SK-N-SH (cell line): ENCODE measurements around the gene ZFX. TPM values are rescaled to one million over a fixed set of nuclear protein-coding genes. Genes with fewer than 3 reads are reported as not detected.

Experiments used
- CTCF ChIA-PET: fragments of 300-600, 350-600 bp; formaldehyde crosslinking; extraction: SDS; loops from one replicate; lab custom pipeline; 2021; lab: Yijun Ruan, JAX
- POLR2A ChIA-PET: fragments of 350-600 bp; sonication (Branson Sonifier 250); formaldehyde crosslinking; extraction: SDS; loops from one replicate; lab custom pipeline; 2020; ENCODE audit warnings: antibody characterized with exemption, inconsistent platforms; lab: Yijun Ruan, JAX
- DNase-seq: peaks from one replicate; pipeline ENCODE4 v3.0.0; 2012
- H2AFZ ChIP-seq: fragments of 200-600 bp; sonication (generic); 2 replicates; pipeline ENCODE4 v1.8.1; 2016; ENCODE audit warnings: antibody characterized with exemption, mild to moderate bottlenecking, low read depth
- H3F3A ChIP-seq: fragments of 200-600 bp; sonication (generic); replicated peaks from 2 replicates; pipeline ENCODE3; 2016; ENCODE audit warnings: antibody characterized with exemption, mild to moderate bottlenecking; ENCODE audit not compliant: insufficient read depth
- H3K27ac ChIP-seq, 2 experiments: fragments of 200-500 bp in 1 of 2; fragments of 200-600 bp in 1 of 2; sonication (Bioruptor generic) in 1 of 2; sonication (generic), shearing (Covaris generic) in 1 of 2; 2 replicates each; pipeline versions ENCODE4 v1.5.1 to v1.6.1; 2014 to 2016; ENCODE audit warnings: low read depth in 2 of 2, inconsistent platforms in 1 of 2, low read length in 1 of 2, mild to moderate bottlenecking in 1 of 2, mixed read lengths in 1 of 2
- H3K27me3 ChIP-seq: fragments of 200-600 bp; sonication (generic), shearing (Covaris generic); 2 replicates; pipeline ENCODE4 v1.6.1; 2016; ENCODE audit warnings: mixed run types; ENCODE audit not compliant: insufficient read depth
- H3K36me3 ChIP-seq, 2 experiments: fragments of 200-500 bp in 1 of 2; fragments of 200-600 bp in 1 of 2; sonication (Bioruptor generic) in 1 of 2; sonication (generic) in 1 of 2; replicated peaks in 1 of 2; 2 replicates each; pipeline versions ENCODE3 to v1.5.1; 2014 to 2016; ENCODE audit warnings: low read length in 1 of 2, mild to moderate bottlenecking in 1 of 2; ENCODE audit not compliant: insufficient read depth in 2 of 2, control insufficient read depth in 1 of 2
- H3K4me1 ChIP-seq, 2 experiments: fragments of 200-500 bp in 1 of 2; fragments of 200-600 bp in 1 of 2; sonication (Bioruptor generic) in 1 of 2; sonication (generic), shearing (Covaris generic) in 1 of 2; 2 replicates each; pipeline versions ENCODE4 v1.5.1 to v1.6.1; 2014 to 2016; ENCODE audit warnings: low read depth in 1 of 2, low read length in 1 of 2, mixed run types in 1 of 2; ENCODE audit not compliant: insufficient read depth in 2 of 2, control insufficient read depth in 1 of 2
- H3K4me2 ChIP-seq: fragments of 200-600 bp; sonication (generic), shearing (Covaris generic); 2 replicates; pipeline ENCODE4 v1.6.1; 2017; ENCODE audit warnings: mixed run types
- H3K4me3 ChIP-seq, 2 experiments: fragments of 200-500 bp in 1 of 2; fragments of 200-600 bp in 1 of 2; sonication (Bioruptor generic) in 1 of 2; sonication (generic), shearing (Covaris generic) in 1 of 2; 2 replicates each; pipeline versions ENCODE4 v1.5.1 to v1.8.1; 2014 to 2016; ENCODE audit warnings: low read depth in 2 of 2, inconsistent platforms in 1 of 2, low read length in 1 of 2, mild to moderate bottlenecking in 1 of 2, mixed read lengths in 1 of 2, moderate library complexity in 1 of 2
- H3K79me2 ChIP-seq: fragments of 200-600 bp; sonication (generic); 2 replicates; pipeline ENCODE4 v1.8.1; 2017; ENCODE audit warnings: mild to moderate bottlenecking; ENCODE audit not compliant: insufficient read depth
- H3K9ac ChIP-seq: fragments of 200-600 bp; sonication (generic); 2 replicates; pipeline ENCODE4 v1.6.1; 2017; ENCODE audit warnings: mixed run types
- H3K9me2 ChIP-seq: fragments of 200-600 bp; sonication (generic); 2 replicates; pipeline ENCODE4 v1.6.1; 2017; ENCODE audit warnings: mixed run types
- H3K9me3 ChIP-seq: fragments of 200-600 bp; sonication (generic); 2 replicates; pipeline ENCODE4 v1.6.1; 2017; ENCODE audit warnings: mixed run types, mild to moderate bottlenecking, moderate library complexity
- H4K20me1 ChIP-seq: fragments of 200-600 bp; sonication (generic); 2 replicates; pipeline ENCODE4 v1.6.1; 2017; ENCODE audit warnings: mild to moderate bottlenecking, mixed run types; ENCODE audit not compliant: insufficient read depth
- CTCF ChIP-seq: fragments of 200-600 bp; sonication (generic); IDR thresholded peaks from 2 replicates; pipeline ENCODE4 v1.6.1; 2017; ENCODE audit warnings: antibody characterized with exemption, mild to moderate bottlenecking, moderate library complexity
- ELF1 ChIP-seq: IDR thresholded peaks from 2 replicates; pipeline ENCODE4 v1.4.0; 2012
- FOSL2 ChIP-seq: IDR thresholded peaks from 2 replicates; pipeline ENCODE4 v1.4.0; 2012; ENCODE audit warnings: low read depth, mild to moderate bottlenecking, moderate library complexity, borderline replicate concordance
- IRF3 ChIP-seq: fragments of 150-350 bp; IDR thresholded peaks from 2 replicates; pipeline ENCODE4 v1.6.1; 2016; ENCODE audit warnings: mild to moderate bottlenecking, low read depth, low read length
- JUND ChIP-seq: IDR thresholded peaks from 2 replicates; pipeline ENCODE4 v1.4.0; 2012
- MAX ChIP-seq: IDR thresholded peaks from 2 replicates; pipeline ENCODE4 v1.4.0; 2012; ENCODE audit warnings: low read depth
- MXI1 ChIP-seq: IDR thresholded peaks from 2 replicates; pipeline ENCODE4 v1.6.1; 2012; ENCODE audit warnings: mild to moderate bottlenecking, low read depth, low read length, improper control_type of control experiment
- NFIC ChIP-seq: IDR thresholded peaks from 2 replicates; pipeline ENCODE4 v1.4.0; 2012; ENCODE audit warnings: borderline replicate concordance
- PBX3 ChIP-seq: IDR thresholded peaks from 2 replicates; pipeline ENCODE4; 2012
- POLR2AphosphoS5 ChIP-seq: IDR thresholded peaks from 2 replicates; pipeline ENCODE4 v1.6.1; 2012; ENCODE audit warnings: low read depth, low read length
- RAD21 ChIP-seq: IDR thresholded peaks from 2 replicates; pipeline ENCODE4 v1.6.1; 2012; ENCODE audit warnings: mild to moderate bottlenecking, low read length
- REST ChIP-seq: IDR thresholded peaks from 2 replicates; pipeline ENCODE4 v1.6.1; 2012; ENCODE audit warnings: mild to moderate bottlenecking, low read depth, low read length, moderate library complexity
- SIN3A ChIP-seq: IDR thresholded peaks from 2 replicates; pipeline ENCODE4 v1.6.1; 2012; ENCODE audit warnings: low read depth, mild to moderate bottlenecking, low read length, moderate library complexity, borderline replicate concordance
- SMC3 ChIP-seq: IDR thresholded peaks from 2 replicates; pipeline ENCODE4 v1.6.1; 2012; ENCODE audit warnings: low read depth, low read length, improper control_type of control experiment
- TAF1 ChIP-seq: IDR thresholded peaks from 2 replicates; pipeline ENCODE4 v1.6.1; 2012; ENCODE audit warnings: low read depth, mild to moderate bottlenecking, low read length, moderate library complexity, borderline replicate concordance
- TEAD4 ChIP-seq: IDR thresholded peaks from 2 replicates; pipeline ENCODE4 v1.4.0; 2012; ENCODE audit warnings: mild to moderate bottlenecking, borderline replicate concordance; ENCODE audit not compliant: insufficient read depth
- USF1 ChIP-seq: IDR thresholded peaks from 2 replicates; pipeline ENCODE4 v1.4.0; 2012; ENCODE audit warnings: low read depth, borderline replicate concordance
- USF2 ChIP-seq: fragments of 150-350 bp; IDR thresholded peaks from 2 replicates; pipeline ENCODE4 v1.6.1; 2017; ENCODE audit warnings: antibody characterized with exemption, low read length, low read depth, borderline replicate concordance
- WGBS: methylation state at CpG from one replicate; pipeline ENCODE4 v1.1.6; 2017; ENCODE audit warnings: low lambda C conversion rate; 5-methylcytosine and 5-hydroxymethylcytosine counted together
- polyA plus RNA-seq, 3 experiments: library from polyadenylated mRNA; depleted of rRNA; stranded (reverse); fragments of >200 nt; gene quantifications; 2 replicates each; pipeline ENCODE4 v1.2.3, GENCODE V29; 2012

ZFX gene
- polyA plus RNA-seq, 1 of the 3 experiments (the other 2 are of a cell fraction), result 9.0 TPM

- CTCF ChIA-PET, result no interaction called here
- Histone ChIP-seq H3K4me3 (no peak overlapping the region), H3K36me3 (peaks cover 42 to 45% of the 10 kb centered on the region in 2 experiments), H3F3A (peaks cover 11% of the 10 kb centered on the region), H3K9me3 (no peaks in the 10 kb centered on the region), H3K4me2 (no peak overlapping the region), H3K27me3 (no peaks in the 10 kb centered on the region), H3K9me2 (no peaks in the 10 kb centered on the region), H4K20me1 (0 out of 2 replicates have a peak, but pooled peaks cover 4% of the 10 kb centered on the region), H3K27ac (no peak overlapping the region), H3K9ac (no peak overlapping the region), H3K4me1 (no peaks in the 10 kb centered on the region), H3K79me2 (peaks cover 10% of the 10 kb centered on the region; the same call in 1 of the 2 replicates), H2AFZ (no peak overlapping the region)
- POLR2A ChIA-PET, result no interaction called here
- TF ChIP-seq REST (no peak), JUND (no peak), RAD21 (no peak), NFIC (no peak), FOSL2 (no peak), POLR2AphosphoS5 (no peak), SMC3 (no peak), MAX (no peak), MXI1 (no peak), IRF3 (no peak)
- no peak for DNase-seq
- 93% methylated on average over 2 of the region's 2 CpGs for WGBS
These were observed 65.7 kb downstream of the ZFX start for GRCh38 chrX:24215272-24215671.

GRCh38 chrX:24216037-24216436, 66.5 kb downstream of the ZFX start:
- no peaks in the 10 kb centered on the region for H3K27me3 ChIP-seq
- no peaks in the 10 kb centered on the region for H3K9me3 ChIP-seq
- ChIA-PET CTCF (interaction anchor here (1.1 kb wide), 1 partner anchor 23 kb away, joined by 3 read pairs; no protein-coding TSS in a partner anchor), POLR2A (no interaction called here)
- DNase-seq, result no peak
- no peak overlapping the region for H2AFZ ChIP-seq
- H3F3A ChIP-seq, result peaks cover 12% of the 10 kb centered on the region
- 97% methylated on average over 4 of the region's 4 CpGs for WGBS
- no peaks in the 10 kb centered on the region for H3K9me2 ChIP-seq
- peaks cover 10% of the 10 kb centered on the region; the same call in 1 of the 2 replicates for H3K79me2 ChIP-seq
- no peak overlapping the region for H3K9ac ChIP-seq
- H3K27ac ChIP-seq, result no peak overlapping the region
- peaks cover 34 to 37% of the 10 kb centered on the region in 2 experiments for H3K36me3 ChIP-seq
- 0 out of 2 replicates have a peak, but pooled peaks cover 4% of the 10 kb centered on the region for H4K20me1 ChIP-seq
- no peak overlapping the region for H3K4me3 ChIP-seq
- H3K4me1 ChIP-seq, result no peaks in the 10 kb centered on the region
- H3K4me2 ChIP-seq, result no peak overlapping the region
- TF ChIP-seq USF1 (no peak), SIN3A (no peak), TEAD4 (no peak), PBX3 (no peak), RAD21 (no peak), SMC3 (no peak), USF2 (no peak), NFIC (no peak), ELF1 (no peak), TAF1 (no peak), CTCF (no peak)
